HG03378 (cell line): ENCODE measurements around the gene ABHD8.
"Not testable (repeated sequence)": the region's sequence is repeated elsewhere in the genome, so short reads cannot be mapped to it uniquely, and the experiment has no call there.

Experiments
- ATAC-seq: cut with Tn5 transposase; IDR thresholded peaks from one replicate; pipeline ENCODE4 v1.9.1; 2021; ENCODE audit warnings: mild to moderate bottlenecking, moderate library complexity; ENCODE audit not compliant: unreplicated experiment

ABHD8 gene

DNA sequence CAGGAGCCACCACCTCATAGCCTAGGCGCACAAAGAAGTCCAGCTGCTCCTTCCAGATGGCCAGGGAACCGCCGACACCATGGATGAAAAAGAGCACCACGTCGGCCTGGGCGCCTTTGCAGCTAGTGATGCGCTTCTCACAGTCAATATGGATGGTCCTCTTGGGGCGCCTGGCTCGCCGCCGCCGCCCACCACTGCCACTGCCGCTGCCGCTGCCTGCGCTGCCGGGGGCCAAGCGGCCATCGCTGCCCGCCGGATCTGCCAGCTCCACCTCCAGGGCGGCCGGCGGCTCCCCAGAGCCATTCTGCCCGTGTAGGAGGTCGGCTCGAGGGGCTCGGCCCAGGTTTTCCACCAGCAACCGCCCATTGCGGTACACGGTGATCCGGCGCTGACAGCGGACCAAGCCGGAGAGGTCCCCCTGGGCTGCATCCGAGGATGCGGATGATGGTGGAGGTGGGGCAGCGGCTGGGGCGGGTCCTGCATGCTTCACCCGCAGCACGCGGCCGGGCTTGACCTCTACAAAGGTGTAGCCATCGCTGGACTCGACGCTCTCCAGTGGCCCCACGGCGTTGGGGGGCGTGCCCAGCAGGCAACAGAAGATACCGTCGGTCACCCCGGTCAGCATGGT lies 2.1 kb downstream of the ABHD8 start:
- ATAC-seq = no peak

DNA sequence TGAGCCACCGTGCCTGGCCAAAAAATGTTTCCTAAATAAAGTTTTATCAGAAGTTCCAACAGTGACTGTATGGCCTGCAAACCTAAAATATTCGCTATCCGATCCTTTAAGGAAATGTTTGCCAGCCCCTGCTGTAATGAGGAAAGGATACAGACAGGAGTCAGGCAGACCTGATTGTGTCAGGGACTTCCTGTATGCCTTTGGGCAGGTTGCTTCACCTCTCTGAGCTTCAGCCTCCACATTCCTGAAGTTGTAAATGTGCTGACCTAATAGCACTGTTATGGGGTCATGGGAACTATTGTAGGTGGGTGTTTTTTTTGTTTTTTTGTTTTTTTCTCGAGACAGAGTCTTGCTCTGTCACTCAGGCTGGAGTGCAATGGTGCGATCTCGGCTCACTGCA lies 6.2 kb downstream of the ABHD8 start:
- ATAC-seq = no peak

DNA sequence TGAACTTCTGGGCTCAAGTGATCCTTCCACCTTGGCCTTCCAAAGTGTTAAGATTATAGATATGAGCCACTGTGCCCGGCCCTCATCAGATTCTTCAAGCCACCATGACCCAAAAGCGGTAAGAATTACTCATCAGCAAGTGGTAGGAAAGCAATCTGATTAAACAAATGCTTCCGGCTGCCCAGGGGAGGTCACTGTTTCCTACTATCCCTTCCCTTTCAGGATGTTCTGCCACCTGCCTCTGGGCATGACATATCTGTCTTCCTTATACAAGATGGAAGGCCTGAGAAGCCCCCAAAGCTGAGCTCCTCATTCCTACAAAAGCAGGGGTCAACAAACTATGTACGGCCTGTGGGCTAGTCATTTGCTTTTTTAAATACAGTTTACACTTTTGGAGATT lies 7.0 kb downstream of the ABHD8 start:
- no peak for ATAC-seq

DNA sequence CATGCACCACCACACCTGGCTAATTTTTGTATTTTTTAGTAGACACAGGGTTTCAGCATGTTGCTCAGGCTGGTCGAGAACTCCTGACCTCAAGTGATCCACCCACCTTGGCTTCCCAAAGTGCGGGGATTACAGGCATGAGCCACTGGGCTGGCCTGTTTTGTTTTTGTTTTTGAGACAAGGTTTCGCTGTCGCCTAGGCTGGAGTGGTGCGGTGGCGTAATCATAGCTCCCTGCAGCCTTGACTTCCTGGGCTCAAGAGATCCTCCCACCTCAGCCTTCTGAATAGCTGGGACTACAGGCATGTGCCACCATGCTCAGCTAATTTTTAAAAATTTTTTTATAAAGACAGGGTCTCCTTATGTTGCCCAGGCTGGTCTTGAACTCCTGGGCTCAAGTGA lies 7.7 kb downstream of the ABHD8 start:
- ATAC-seq = not testable (repeated sequence)

DNA sequence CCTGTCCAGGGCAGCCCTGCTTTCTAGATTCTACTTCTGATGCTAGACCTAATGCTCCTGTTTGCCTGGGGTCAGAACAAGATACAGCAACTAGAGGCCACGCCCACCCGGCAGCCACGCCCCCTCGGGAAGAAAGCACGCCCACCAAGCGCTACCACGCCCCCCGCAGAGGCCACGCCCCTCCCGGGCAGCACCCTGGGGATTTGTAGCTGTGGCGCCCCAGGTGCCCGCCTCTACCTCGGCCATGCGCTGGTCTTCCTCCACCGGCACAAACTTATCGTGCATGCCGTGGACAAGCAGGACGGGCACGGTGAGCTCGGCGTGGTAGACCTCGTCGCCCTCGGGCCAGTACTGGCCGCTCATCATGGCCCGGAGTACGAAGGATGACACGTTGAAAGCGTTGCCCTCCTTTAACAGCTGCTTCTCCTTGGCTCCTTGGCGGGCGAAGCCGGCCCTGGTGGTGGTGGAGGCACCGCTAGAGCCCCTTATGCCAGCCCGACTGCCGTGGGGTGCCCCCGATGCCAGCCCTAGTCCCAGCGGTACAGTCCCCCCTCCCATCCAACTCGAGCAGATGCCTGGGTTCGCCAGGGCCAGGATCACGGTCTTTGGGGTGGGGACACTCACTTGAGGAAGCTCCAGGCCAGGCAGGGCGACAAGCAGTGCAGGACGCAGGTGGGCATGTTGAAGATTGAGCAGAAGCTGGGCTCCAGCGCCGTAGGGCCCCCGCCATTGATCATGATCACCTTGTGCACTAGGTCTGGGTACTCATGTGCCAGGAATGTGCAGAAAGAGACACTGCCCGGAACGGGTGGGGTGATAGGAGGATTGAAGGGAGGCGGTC lies 9.0 kb downstream of the ABHD8 start:
- no peak for ATAC-seq

DNA sequence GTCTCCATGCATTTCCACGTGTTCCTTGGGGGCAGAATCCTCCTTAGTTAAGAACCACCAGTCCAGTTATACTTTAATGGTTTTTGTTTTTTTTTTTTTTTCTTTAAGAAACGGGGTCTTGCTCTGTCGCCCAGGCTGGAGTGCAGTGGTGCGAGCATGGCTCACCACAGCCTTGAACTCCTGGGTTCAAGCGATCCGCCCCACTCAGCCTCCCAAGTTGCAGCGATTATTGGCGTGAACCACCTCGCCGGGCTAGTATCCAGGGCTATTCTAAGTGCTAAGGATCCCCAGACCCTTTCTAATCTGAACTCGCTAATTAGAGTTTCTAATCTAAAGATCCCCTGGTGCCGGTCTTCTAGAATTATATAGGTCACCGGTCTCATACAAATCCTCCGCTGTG lies 9.6 kb downstream of the ABHD8 start:
- no peak for ATAC-seq

DNA sequence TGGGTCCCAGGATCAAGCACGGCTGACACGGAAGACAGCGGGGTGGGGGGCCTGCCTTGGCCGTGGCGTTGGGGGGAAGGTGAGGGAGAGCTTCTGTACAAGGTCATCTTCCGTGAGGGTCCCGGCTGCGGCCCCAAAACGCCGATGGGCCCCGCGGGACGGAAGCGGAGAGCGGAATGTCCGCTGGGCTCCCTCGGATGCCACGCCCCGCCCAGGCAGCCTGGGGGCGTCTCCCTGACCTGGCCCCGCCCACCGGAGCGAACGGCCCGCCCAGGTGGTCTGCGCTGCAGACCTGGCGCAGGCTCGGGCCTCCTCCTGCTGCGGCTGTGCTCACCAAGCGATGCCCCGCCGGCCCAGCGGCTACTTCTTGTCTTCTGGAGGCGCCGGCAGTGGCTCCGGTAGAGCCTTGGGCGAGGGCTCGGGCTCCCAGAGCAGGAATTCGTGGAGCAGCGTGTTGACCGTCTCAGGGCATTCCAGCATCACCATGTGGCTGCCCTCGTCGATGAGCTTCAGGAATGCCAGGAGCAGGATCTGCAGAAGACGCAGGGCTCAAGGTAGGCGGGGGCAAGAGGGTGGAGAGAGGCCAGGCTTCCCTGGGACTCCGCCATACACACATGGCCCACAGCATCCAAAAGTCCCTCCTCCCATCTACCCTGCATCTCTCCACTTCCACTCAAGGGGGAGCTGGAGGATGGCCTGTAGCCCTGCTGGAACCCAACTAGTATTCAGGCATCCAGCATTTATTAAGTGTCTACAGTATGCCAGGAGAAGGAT lies 10.7 kb downstream of the ABHD8 start:
- no peak for ATAC-seq

DNA sequence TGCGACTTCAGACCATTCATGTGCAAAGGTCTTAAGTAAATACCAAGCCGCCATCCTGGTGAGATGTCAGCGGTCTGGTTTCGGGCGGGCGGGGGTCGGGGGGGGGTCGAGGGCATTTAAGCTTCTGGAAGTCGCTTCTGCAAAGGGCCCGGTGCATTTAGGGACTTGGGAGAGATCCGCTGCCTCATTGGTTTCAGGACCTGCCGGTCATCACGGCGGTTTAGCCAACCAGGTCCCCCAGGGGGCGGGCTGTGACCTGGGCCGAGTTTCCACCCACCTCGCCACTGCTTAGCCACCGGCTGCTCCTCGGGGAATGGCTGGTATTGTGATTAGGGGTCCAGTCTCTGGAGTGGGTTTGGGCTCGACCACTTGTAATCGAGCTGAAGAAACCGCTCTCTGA lies 13.7 kb downstream of the ABHD8 start:
- no peak for ATAC-seq

DNA sequence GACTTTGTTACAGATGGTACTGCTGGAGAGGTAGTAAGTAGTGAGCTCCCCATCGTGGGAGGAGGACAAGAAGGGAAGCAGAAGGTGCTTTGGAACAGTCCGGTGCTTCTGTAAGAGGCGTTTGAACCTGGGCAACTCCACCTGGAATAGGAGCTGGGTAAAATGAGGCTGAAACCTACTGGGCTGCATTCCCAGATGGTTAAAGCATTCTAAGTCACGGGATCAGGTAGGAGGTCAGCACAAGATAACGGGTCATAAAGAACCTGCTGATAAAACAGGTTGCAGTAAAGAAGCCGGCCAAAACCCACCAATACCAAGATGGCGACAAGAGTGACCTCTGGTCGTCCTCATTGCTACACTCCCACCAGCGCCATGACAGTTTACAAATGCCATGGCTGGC lies 16.5 kb downstream of the ABHD8 start:
- ATAC-seq = no peak

DNA sequence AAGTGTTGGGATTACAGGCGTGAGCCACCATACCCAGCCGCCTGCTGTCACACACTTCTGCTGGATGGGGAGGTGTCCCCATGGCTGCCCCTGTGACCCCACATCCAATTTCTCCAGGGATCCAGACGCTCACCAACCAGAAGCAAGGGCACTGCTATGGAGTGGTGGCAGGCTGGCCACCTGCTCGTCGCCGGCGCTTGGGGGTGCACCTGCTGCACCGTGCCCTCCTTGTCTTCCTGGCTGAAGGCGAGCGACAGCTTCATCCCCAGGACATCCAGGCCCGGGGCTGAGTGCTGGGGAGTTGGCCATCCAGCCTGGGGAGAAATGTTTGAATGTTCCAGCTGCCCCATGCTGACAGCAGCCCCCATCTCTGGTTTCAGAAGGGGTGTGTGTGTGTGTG lies 17.0 kb downstream of the ABHD8 start:
- no peak for ATAC-seq

DNA sequence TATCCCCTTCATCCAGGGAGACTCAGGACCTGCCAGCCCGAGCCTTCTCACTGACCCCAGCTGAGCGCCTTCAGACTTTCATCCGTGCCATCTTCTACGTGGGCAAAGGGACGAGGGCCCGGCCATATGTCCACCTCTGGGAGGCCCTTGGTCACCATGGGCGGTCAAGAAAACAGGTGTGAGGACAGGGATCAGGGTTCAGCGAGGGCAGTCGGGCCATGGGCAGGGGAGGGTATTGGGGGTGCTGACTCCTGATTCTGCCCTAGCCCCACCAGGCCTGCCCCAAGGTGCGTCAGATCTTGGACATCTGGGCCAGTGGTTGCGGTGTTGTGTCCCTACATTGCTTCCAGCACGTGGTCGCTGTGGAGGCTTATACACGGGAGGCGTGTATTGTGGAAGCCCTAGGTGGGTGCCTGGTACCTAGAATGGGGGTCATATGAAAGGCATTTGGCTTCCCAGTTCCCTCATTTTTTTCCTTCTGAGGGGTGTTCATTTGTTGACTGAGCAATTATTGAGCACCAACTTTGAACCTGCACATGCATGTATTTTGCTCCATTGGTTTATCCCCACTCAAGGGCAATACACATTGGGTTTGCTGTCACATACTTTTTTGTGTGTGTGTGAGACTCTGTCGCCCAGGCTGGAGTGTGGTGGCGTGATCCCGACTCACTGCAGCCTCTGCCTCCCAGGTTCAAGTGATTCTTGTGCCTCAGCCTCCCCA lies 17.6 kb downstream of the ABHD8 start:
- no peak for ATAC-seq

DNA sequence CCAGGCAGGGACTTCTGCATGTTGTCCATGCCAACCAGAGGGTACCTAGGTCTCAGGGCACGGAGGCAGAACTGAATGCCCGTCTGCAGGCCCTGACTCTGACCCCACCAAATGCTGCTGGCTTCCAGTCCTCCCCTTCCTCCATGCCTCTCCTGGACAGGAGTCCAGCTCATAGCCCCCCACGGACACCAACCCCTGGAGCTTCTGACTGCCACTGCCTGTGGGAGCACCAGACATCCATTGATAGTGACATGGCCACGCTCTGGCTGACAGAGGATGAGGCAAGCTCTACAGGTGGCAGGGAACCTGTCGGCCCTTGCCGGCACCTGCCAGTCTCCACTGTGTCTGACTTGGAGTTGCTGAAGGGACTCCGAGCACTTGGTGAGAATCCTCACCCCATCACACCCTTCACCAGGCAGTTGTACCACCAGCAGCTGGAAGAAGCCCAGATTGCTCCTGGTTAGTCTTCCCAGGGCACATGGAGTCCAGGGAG lies 19.7 kb downstream of the ABHD8 start:
- no peak for ATAC-seq

DNA sequence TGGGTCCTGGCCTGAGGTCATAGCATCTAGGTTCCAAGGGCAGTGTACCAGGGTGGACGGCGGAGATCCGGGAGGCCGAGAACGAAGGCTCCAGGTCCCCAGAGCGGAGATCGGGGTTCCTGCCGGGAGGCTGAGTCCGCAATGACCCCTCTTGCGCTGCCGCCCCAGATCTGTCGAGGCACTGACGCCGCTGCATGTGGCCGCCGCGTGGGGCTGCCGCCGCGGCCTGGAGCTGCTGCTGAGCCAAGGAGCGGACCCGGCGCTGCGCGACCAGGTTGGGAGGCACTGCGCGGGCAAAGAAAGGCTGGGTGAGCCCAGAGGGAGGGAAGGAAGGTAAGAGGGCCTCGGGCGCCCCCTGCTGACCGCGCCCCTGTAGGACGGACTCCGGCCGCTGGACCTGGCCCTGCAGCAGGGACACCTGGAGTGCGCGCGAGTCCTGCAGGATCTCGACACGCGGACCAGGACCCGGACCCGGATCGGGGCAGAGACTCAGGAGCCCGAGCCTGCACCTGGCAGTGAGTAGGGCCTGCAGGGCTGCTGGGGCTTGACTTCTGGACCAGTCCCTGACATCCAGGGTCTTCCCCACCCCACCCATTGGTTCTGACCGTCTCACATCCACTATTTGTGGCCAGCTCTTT lies 20.6 kb downstream of the ABHD8 start:
- ATAC-seq = no peak

DNA sequence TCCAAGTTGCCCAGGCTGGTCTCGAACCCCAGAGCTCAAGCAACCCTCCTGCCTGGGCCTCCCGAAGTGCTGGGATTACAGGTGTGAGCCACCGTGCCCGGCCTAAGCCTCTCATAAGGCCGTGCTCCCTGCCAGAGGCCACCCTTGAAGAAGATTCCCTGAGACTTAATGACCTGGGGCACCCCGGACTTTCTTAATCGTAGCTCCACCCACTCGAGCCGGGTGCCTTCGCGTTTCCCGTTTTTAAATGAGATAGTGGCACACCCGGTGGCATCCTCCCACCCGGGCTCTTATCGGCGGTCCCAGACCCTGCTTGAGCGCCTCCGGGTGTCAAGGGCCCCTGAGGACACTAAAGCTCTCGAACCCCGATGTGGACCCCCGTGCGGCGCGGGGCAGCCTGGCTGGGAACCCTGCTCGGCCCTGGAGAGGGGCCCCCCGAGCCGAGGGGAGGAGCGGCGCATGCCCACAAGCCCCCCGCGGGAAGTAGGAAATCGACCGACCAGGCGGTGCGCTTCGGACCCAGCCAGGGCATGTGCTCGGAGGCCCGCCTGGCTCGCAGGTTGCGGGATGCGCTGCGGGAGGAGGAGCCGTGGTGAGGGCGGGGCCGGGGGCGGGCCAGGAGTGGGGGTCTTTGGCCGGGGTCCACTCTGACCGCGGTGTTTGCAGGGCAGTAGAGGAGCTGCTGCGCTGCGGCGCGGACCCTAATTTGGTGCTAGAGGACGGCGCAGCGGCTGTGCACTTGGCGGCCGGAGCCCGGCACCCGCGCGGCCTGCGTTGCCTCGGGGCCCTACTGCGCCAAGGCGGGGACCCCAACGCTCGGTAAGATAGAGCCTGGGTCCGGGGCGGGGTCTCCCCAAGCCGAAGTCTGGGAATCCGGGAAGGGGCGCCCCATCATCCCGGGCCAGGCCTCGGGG lies 21.6 kb downstream of the ABHD8 start, which contains the start of gene ANKLE1:
ANKLE1 (plus strand) TSS at position 511 of the 914 bp plus-strand sequence; CDS start at position 531, 20 bp downstream.
- ATAC-seq = no peak

DNA sequence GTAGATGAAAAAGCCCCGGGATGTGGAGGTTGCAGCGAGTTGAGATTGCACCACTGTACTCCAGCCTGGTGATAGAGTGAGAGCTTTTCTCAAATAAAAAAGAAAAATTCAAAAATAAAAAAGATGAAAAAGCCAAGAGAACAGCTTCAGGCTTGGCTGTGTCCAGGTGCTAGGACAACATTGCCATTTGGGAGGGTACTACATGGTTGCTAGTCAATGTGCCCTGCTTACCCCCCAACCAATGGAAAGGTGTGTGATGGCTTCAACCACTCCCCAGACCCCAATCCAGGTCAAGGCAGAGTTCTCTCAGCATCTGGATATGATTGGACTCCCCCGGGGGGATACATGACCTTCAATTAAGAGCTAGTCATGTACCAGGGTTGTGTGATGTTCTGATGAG lies 23.8 kb downstream of the ABHD8 start:
- no peak for ATAC-seq

DNA sequence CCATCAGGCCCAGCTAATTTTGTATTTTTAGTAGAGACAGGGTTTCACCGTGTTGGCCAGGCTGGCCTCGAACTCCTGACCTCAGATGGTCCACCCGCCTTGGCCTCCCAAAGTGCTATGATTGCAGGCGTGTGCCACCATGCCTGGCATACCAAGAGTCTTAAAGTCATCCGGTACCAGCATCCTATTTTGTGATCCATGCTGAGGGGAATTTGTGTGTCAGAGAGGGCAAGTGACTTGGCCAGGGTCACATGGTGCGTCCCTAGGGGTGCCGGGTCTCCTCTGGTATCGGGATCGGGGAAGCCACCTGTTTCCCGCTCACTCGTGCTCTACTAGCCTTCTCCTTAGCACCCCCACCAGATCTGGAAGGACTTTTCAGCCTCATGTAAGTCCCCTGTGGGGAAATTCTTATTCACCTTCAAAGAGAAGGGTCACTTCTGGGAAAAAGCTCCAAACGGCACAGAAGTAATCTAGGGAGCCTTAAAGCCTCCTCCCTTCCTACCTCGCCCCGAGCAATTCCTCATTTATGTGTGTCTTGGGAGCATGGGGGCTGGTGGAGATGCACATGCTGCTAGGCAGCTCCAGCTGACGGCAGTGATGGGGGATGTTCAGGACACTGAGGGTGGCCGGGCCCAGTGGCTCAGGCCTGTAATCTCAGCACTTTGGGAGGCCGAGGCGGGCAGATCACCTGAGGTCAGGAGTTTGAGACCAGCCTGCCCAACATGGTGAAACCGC lies 27.6 kb downstream of the ABHD8 start:
- no peak for ATAC-seq

DNA sequence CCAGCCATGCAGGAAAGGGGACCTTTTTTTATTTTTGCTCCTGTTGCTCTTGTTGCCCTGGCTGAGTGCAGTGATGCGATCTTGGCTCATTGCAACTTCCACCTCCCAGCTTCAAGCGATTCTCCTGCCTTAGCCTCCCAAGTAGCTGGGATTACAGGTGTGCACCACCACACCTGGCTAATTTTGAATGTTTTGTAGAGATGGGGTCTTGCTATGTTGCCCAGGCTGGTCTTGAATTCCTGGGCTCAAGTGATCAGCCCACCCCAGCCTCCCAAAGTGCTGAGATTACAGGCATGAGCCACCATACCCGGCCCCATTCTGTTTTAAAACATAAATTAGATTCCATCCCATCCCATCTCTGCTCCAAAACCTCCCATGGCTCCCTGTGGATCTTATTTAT lies 28.3 kb downstream of the ABHD8 start:
- not testable (repeated sequence) for ATAC-seq

DNA sequence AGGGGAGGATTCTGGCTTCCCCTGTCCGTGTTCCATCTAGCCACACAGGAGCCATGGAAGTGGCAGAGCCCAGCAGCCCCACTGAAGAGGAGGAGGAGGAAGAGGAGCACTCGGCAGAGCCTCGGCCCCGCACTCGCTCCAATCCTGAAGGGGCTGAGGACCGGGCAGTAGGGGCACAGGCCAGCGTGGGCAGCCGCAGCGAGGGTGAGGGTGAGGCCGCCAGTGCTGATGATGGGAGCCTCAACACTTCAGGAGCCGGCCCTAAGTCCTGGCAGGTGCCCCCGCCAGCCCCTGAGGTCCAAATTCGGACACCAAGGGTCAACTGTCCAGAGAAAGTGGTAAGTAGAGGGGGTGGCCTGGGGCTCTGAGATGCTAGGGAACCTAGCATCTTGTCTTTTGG lies 34.5 kb downstream of the ABHD8 start:
- no peak for ATAC-seq
